ENCODE data around the gene CERS1. TPM values are rescaled to one million over a fixed set of nuclear protein-coding genes. Genes with fewer than 3 reads are reported as not detected.

CERS1 gene
- total RNA-seq, 2 experiments from 2014 or later: not detected

DNA sequence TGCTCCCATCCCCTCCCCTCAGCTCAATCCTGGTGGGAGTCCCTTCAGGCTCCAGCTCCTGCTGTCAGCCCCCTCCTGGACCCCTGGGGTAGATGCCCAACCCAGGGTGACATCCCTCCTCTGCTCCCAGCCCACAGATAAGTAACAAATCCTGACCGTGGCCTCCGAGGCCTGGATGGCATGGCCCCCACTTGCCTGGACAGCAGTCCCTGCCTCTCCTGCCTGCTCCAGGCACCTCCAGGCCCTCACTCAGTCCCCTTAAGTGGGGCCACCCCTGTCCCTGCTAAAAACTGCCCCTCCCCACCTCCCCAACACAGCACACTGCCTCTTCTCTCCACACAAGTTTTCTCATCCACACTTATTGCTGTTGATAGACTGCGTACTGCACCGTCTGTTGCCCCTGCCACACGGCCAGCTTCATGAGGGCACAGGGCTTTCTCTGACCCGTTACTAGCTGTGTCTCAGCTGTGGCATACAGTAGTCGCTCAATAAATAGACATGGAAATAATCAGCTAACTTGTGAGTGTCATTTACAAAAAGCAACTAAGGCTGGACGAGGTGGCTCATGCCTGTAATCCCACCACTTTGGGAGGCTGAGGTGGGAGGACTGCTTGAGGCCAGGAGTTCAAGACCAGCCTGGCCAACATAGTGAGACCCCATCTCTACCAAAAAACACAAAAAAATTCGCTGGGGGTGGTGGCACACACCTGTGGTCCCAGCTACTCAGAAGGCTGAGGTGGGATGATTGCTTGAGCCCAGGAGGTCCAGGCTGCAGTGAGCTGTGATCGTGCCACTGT lies 5.8 kb downstream of the CERS1 start:
- no peaks in the 10 kb centered on the region for H3K4me1 Mint-ChIP-seq (ENCODE audit: low read depth)
- H3K4me1 ChIP-seq (ENCODE audit: insufficient read depth, low read length): no peaks in the 10 kb centered on the region
- H3K36me3 Mint-ChIP-seq (ENCODE audit: low read depth): no peaks in the 10 kb centered on the region
- ATAC-seq (ENCODE audit: poor library complexity) (no peak), DNase-seq (no peak)
- no peaks in the 10 kb centered on the region for H3K36me3 ChIP-seq (ENCODE audit: insufficient read depth, low read length)
- H3K27me3 ChIP-seq (ENCODE audit: control insufficient read depth in 1 of 2, insufficient read depth in 2 of 2, low read length in 2 of 2): peaks cover 13 to 14% of the 10 kb centered on the region in 2 experiments
- H3K9me3 Mint-ChIP-seq: no peaks in the 10 kb centered on the region
- POLR2A ChIA-PET: interaction anchor here (0.6 kb wide), 1 partner anchor 110 kb away, joined by 4 read pairs; no protein-coding TSS in a partner anchor
- H3K4me3 ChIP-seq (ENCODE audit: low read length): no peak overlapping the region
- CTCF ChIA-PET: no interaction called here
- no peak overlapping the region for H3K27ac Mint-ChIP-seq
- TF ChIP-seq CTCF (IDR thresholded peaks at IDR 0.05): no peak
- intact Hi-C loops (cut with DNase I, micrococcal nuclease): loop anchor here in 1 of 2 experiments (10.0 kb wide), 1 partner anchor 65 kb away; no protein-coding TSS in a partner anchor
- no peak overlapping the region for H3K4me3 Mint-ChIP-seq
- H3K27me3 Mint-ChIP-seq: peaks cover 18% of the 10 kb centered on the region
- H3K27ac ChIP-seq (ENCODE audit: low read depth in 1 of 2, low read length in 2 of 2): no peak overlapping the region
- H3K9me3 ChIP-seq (ENCODE audit: control insufficient read depth in 1 of 2, insufficient read depth in 1 of 2, low read length in 2 of 2): peaks cover 0 to 3% of the 10 kb centered on the region in 2 experiments

DNA sequence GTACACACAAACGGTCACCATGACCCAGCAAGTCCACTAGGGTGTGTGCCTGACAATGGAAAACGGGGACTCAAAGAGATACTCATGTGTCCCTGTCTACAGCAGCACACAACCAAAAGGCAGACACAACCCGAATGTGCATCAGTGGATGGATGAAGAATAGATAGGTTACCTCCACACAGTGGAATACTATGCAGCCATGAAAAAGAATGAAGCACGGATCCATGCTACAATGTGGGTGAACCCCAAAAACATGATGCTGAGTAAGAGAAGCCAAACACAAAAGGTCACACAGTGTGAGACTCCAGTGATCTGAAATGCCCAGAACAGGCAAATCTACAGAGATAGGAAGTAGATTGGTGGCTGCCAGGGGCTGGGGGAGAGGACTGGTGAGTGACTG lies 9.0 kb downstream of the CERS1 start:
- Mint-ChIP-seq H3K27ac (no peak overlapping the region), H3K4me3 (no peak overlapping the region), H3K36me3 (ENCODE audit: low read depth) (no peaks in the 10 kb centered on the region), H3K27me3 (peaks cover 10% of the 10 kb centered on the region), H3K4me1 (ENCODE audit: low read depth) (no peaks in the 10 kb centered on the region), H3K9me3 (no peaks in the 10 kb centered on the region)
- ATAC-seq (ENCODE audit: poor library complexity) (no peak), DNase-seq (no peak)
- no peak overlapping the region for H3K27ac ChIP-seq (ENCODE audit: low read depth in 1 of 2, low read length in 2 of 2)
- intact Hi-C loops (cut with DNase I, micrococcal nuclease): loop anchor here in 1 of 2 experiments (10.0 kb wide), 1 partner anchor 68 kb away; no protein-coding TSS in a partner anchor
- no peaks in the 10 kb centered on the region for H3K27me3 ChIP-seq (ENCODE audit: control insufficient read depth in 1 of 2, insufficient read depth in 2 of 2, low read length in 2 of 2)
- CTCF ChIA-PET: no interaction called here
- H3K4me3 ChIP-seq (ENCODE audit: low read length): no peak overlapping the region
- POLR2A ChIA-PET: no interaction called here
- H3K9me3 ChIP-seq (ENCODE audit: control insufficient read depth in 1 of 2, insufficient read depth in 1 of 2, low read length in 2 of 2): no peaks in the 10 kb centered on the region
- TF ChIP-seq CTCF (IDR thresholded peaks at IDR 0.05): no peak
- H3K4me1 ChIP-seq (ENCODE audit: insufficient read depth, low read length): no peaks in the 10 kb centered on the region
- no peaks in the 10 kb centered on the region for H3K36me3 ChIP-seq (ENCODE audit: insufficient read depth, low read length)

GRCh38 chr19:18883526-18884304 lies 12.2 kb downstream of the CERS1 start:
- Mint-ChIP-seq H3K36me3 (ENCODE audit: low read depth) (no peaks in the 10 kb centered on the region), H3K4me3 (no peak overlapping the region), H3K27ac (no peak overlapping the region), H3K4me1 (ENCODE audit: low read depth) (no peaks in the 10 kb centered on the region), H3K27me3 (no peaks in the 10 kb centered on the region), H3K9me3 (no peaks in the 10 kb centered on the region)
- no peaks in the 10 kb centered on the region for H3K36me3 ChIP-seq (ENCODE audit: insufficient read depth, low read length)
- intact Hi-C loops (cut with DNase I, micrococcal nuclease): loop anchor here in 1 of 2 experiments (10.0 kb wide), 1 partner anchor 71 kb away; no protein-coding TSS in a partner anchor
- no peaks in the 10 kb centered on the region for H3K9me3 ChIP-seq (ENCODE audit: control insufficient read depth in 1 of 2, insufficient read depth in 1 of 2, low read length in 2 of 2)
- no peaks in the 10 kb centered on the region for H3K27me3 ChIP-seq (ENCODE audit: control insufficient read depth in 1 of 2, insufficient read depth in 2 of 2, low read length in 2 of 2)
- DNase-seq (no peak), ATAC-seq (ENCODE audit: poor library complexity) (no peak)
- TF ChIP-seq CTCF (IDR thresholded peaks at IDR 0.05): no peak
- CTCF ChIA-PET: no interaction called here
- no peaks in the 10 kb centered on the region for H3K4me1 ChIP-seq (ENCODE audit: insufficient read depth, low read length)
- POLR2A ChIA-PET: no interaction called here
- H3K27ac ChIP-seq (ENCODE audit: low read depth in 1 of 2, low read length in 2 of 2): no peak overlapping the region
- no peak overlapping the region for H3K4me3 ChIP-seq (ENCODE audit: low read length)

All from CD4-positive, alpha-beta T cell (primary cell).